GM18526 (cell line): Measurements from ENCODE around the gene ELK3.

Experiments used
- POLR2A ChIP-seq: IDR thresholded peaks from 3 replicates; pipeline ENCODE4 v1.6.1; 2011; ENCODE audit not compliant: insufficient read length; ENCODE audit errors: extremely low read depth

The ELK3 gene

GRCh38 chr12:96313606-96314005, 119.4 kb downstream of the ELK3 start:
- TF ChIP-seq POLR2A, result no peak

GRCh38 chr12:96314723-96315122, 120.5 kb downstream of the ELK3 start:
- TF ChIP-seq POLR2A, result no peak
